Stimulated activated CD8-positive, alpha-beta memory T cell treated with anti-CD3 and anti-CD28 coated beads, Interleukin-15, amount 100 ng/mL, for 24 hours (primary cell): ENCODE data around the gene C1orf116.
"Not testable (repeated sequence)": the region's sequence is repeated elsewhere in the genome, so short reads cannot be mapped to it uniquely, and the experiment has no call there.

ENCODE experiments used
- DNase-seq: peaks from one replicate; pipeline ENCODE4 v3.0.0-alpha.2; 2020; ENCODE audit warnings: low read depth

C1orf116 gene

DNA sequence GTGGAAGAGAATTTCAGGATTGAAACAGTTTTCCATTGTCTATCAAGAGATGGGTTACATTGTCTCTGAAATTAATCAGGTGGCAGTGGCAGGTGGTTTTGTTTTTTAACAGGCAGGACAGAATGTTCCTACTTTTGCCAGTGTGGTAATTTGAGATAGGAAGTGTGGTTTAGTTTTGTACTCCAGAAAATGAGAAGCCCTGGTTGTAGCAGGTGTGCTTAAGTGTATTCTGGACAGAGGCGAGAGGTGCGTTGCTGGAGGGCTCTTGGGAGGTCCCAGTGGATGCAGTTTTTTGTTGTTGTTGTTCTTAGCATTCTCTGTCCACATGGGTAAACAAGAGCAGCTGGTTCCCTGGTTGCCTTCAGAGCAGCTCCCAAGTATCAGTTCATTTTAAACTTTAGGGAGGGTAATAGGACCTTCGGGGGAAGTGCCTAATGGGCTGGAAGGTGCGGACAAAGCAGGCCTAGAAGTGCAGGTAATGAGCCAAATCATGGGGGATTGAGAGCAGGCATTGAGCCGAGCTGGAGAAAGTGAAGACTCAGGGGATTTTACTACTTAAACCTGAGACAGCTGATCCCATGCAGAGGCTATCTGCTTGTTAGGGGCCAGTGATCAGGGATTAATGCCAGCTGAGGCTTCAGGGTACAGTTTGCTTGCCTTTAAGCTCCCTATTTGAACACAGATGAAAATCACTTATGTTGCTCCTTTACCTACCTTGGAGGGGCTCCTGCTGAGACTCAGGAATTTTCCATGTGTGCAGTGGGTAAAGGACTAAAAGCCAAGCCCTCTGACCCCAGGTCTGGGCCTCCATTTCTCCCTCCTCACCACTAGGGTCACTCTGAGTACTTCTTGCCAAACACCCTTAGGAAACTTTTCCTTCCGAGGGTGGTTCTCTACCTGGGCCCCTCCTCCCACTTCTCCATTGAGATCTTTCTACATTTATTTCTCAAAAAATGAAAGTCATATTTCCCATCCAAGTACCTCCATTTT is 26.6 kb upstream of the C1orf116 start:
- DNase-seq = no peak

DNA sequence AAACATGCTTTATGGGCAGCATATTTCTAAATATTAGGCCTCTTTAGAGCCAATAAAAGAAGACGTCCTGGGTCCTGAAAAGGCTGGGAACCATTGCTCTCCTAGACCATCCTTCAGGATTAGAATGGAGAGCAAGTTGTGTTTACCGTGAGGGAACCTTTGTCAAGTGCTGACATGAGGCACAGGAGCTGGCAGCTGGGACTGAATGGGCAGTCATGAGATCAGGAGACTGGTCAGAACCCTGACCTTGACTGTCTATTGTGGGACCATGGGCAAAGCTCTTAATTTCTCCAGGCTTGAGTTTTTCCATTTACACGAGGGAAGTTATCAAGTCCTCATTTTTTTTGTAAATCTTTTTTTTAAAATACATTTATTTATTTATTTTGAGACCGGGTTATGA is 25.7 kb upstream of the C1orf116 start:
- no peak for DNase-seq

DNA sequence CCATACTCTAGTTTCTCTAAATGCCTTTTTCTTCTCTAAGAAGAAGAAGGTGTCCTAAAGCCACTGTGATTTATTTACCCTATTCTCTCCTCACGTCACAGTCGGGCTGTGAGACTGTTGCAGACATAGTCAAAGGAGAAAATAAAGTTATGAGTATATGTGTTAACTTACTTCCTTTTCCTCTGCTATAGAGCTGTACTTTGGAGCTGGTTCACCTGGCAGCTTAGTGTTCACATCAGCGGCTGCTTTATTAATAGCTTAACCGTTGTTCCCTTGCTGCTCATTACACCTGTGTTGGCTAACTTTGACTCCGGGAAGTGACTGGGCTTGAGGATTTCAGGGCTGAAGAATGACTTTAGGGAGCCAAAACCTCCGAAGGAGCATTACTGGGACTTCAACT is 24.1 kb upstream of the C1orf116 start:
- no peak for DNase-seq

DNA sequence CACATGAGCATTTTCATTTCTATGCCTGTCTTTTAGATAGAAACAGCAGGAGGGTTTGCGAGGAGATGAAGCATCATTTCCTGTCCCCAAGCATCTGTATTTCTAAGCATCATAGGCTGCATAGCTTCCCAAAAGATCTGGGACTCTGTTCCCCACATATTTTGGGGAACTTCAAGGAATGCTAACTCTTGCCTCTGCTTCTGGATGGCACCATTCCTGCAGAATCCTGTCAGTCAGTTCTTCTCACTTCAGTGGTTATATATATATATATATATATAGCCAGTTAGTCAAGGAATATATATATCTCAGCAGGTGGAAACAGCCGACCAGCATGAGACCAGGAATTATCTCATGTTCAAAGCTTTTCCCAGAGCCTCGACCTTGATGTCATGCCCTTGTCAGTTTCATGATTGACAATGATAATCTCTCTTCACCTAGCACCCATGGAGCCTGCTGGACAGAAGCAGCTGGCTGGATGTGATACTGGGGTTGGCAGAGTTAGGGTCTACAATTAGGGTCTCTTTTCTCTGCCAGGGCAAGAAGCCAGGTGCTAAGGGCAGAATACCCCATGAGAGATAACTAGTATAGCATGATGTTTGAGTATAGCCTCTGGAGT is 22.9 kb upstream of the C1orf116 start:
- no peak for DNase-seq

DNA sequence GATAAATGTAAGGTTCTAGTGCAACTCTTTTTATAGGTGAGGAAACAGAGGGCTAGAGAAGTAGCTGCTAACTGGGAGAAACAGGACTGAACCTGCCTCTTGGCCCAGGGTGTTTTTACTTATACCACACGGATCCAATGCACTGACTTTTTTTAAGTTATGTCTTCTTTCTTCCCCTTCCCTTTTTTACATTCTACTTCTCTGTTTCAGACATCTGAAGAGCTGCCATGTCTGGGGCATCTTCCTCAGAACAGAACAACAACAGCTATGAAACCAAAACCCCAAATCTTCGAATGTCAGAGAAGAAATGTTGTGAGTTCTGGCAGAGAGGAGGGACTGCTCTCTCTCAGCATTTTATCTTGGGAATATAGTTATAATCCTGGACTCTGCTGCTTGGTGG is 21.9 kb upstream of the C1orf116 start:
- DNase-seq = no peak

DNA sequence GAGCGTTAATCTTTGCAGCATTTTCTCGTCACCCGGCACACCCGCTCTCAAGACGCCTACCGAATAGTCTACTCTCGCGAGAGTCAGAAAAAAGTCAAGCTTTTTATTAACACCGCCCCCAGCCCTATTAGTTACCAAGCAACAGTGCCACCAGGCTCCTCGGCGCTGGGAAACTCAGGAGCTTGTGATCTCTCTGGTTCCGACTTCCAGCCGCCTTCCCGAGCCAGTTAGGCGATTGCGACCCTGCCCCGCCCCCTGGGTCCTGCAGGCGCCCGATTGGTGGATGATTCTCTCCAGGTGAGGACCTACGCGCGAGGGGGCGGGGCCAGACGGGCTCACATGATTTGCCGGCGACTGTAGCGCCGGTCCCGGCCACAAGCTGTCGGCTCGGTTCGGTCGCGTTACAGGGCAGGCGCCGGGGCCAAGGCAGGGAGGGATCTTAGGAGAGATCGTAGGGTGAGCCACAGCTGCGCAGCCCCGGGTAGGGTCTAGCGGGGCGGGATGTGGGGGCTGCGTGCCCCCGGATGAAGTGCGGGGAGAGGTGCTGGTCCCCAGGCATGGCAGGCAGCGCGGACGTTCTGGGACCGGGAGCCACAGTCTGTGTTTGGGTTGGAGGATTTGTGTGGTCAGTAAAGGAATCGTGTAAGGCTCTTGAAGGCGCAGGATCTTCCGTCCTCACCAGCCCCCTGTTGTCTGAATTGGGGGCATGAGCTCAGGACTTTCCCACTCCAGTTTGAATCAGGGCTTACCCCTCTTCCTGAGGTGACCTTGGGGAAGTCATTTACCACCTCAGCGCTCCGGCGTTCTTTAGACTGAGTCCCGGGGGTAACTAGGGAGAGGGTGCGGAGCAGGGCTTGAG is 20.6 kb upstream of the C1orf116 start, which contains the start of gene PFKFB2:
Gene PFKFB2, plus strand, starts transcription at position 365 of the 859 bp plus-strand sequence. CDS start 1,443 bp downstream, outside the sequence.
- peak; percentile 75 for DNase-seq

DNA sequence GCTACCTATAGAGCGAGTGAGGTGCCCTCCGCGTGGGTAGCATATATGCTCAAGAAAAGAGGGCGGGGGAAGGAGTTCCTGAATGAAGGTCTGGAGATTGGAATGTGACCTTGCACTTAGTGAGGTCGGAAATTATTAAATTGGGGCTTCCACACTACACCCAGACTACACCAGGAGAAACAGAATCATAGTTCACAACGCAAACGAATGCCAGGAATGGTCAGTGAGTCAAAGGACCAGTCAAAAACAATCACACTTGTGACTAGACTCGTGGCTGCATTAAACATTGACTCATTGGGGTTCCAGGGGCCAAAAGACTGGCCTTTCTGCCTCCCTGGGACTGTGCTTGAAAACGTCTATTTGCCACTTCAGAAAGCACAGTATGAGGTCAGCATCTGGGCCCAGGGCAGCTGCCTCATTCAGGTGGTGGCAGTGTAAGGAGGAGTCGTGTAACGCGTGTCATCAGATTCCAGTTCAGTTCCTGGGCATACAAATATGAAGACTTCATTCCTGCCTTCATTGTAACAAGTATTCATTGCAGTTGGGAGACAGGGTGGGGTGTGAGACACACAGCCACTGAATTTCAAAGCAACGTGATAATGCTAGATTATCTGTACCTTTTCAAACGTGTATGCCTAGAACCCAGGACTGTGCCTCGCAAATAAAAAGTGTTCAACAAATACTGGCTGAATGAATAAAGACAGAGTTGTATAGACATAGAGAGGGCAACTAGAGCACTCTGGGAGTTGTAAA is 18.8 kb upstream of the C1orf116 start, which contains the start of gene YOD1:
Gene YOD1, minus strand, starts transcription at position 18 of the 753 bp plus-strand sequence. CDS start 178 bp downstream, outside the sequence.
- no peak for DNase-seq

DNA sequence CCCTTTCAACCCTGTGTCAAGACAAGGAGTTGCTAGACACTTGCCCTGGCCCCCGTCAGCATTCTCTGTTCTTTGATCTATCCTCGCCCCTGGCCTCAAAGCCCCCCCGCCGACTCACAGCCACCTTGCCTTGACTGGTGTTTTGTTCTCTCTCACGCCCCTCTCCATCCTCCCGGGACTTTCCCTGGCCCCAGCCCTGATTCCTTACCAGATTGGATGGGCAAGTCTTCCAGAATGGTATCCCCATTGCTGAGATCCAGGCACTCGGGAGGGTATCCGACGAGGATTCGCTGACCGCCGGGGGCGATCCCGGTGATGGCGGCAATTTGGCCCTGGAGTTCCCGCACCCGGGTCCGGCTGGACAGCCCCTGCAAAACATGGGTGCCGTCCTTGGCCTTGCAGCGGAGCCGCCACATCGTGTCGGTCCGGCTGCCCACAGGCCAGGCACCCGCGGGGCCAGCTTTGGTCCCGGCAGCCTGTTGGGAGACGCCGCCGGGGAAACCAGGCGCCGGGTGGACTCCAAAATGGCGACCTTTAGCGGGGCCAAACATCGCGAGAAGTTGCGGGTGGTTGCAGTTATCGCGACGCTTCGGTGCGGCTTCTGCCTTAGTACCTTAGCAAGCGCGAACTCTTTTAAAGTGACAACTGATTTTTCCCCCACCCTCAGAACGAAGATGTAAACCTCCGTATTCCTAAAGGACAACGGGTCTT is 18.1 kb upstream of the C1orf116 start:
- DNase-seq = peak; percentile 72

DNA sequence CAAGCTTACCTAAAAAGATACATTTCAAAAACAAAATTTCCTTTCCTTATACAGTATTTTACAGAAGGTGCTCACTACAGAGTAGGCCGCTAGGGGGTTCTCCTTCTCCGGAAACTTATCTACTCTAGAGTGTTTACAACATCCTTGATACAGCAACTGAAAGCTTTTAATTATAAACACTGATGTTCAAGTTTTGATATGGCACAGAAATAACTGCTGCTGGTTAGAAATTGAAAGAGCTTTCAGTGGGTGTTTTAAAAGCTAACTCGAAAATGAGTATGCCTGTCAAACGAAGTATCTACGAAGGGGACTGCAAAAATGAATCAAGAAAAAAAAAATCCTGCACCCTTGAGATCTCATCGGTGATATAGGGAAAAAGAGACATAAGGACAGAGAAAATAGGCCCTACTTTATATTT is 17.4 kb upstream of the C1orf116 start:
- no peak for DNase-seq

DNA sequence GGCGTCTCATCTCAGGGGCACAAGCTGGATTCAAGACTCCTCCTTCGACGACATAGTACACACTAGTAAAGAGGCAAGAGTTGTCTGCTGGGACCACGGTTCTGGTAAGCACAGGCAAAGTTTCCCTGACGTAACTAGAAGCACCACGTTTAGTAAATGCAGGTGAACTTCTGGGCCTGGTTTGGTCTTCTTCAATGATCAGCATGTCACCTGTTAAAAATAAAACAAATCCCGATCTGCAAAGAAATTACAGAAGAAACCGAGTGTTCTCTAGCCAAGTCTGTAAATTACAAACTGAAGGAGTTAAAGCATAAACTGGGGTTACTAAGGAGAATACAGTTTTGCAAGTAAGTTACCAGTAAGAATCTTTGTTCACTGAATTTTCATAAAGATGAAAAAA is 17.0 kb upstream of the C1orf116 start:
- no peak for DNase-seq

DNA sequence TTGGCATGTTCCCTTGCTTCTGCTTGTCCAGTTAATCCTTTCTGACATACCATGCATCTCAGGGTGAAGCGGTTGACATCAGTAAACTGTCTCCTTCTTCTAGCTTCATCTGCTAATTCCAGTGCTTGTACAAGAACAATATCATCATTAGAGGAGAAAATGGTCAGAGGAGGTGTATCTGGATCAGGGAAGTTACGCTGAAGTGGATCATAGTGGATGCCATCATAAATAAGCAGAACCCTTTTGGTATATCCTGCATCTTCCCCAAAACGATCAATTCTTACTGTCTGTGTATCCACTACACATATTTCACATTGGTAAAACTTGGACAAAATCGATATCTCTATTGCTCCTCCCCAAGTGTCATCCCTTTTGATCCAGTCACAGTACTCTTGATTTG is 16.5 kb upstream of the C1orf116 start:
- no peak for DNase-seq

DNA sequence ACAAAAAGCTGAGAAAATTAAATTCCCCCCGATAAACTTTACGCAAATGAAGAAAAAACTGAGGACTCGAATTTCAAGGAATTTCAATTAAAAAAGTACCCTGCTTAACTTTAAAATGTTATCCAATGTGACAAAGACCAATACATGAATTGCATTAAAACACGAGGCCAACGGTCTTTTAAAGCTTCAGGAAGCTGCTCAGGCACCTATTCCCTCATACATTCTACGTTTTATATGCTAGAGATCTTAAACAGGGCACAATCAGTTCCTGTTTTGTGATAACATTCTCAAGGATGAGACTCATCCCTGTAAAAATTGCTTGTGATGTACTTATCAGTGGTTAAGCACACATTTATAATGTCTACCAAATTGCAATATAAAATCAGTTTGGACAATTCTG is 15.5 kb upstream of the C1orf116 start:
- no peak for DNase-seq

DNA sequence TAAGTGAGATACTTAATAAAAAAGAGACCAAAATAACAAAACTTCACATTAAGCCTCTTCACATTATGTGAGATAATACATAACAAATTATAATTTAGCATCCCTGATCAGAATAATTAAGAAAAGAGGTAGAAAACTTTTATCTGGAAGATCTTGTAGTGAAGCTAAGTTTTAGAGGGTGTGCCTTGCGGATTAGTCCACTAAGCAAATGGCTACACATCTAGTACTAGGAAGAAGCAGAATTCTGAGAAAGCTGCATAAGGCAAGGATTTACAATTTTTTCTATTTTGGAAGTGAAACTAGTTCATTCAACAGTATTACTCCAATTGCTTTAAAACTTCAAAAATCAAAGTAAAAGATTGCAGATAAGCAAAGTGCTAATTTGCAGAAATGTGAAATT is 14.9 kb upstream of the C1orf116 start:
- no peak for DNase-seq

DNA sequence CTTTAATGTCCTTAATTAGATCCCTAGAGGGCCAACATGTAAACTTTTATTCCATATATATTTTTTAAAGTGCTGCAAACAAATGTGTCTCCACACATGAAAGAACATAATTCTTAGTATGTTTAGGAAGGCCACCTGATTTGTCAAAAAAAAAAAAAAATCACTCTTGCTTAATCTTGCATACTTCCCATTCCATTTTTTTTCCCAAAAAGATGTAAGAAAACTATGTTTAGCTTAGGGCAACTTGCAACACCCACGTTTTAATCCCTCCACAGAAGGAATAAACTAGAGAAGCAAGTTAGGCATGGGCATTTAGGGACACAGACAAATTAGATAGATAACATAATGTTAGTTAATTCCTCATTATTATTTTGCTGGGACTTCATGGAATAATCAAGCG is 12.9 kb upstream of the C1orf116 start:
- DNase-seq = no peak

DNA sequence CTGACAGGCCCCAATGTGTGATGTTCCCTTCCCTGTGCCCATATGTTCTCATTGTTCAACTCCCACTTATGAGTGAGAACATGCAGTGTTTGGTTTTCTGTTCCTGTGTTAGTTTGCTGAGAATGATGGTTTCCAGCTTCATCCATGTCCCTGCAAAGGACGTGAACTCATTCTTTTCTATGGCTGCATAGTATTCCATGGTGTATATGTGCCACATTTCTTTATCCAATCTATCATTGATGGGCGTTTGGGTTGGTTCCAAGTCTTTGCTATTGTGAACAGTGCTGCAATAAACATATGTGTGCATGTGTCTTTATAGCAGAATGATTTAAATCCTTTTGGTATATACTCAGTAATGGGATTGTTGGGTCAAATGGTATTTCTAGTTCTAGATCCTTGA is 8.8 kb upstream of the C1orf116 start:
- not testable (repeated sequence) for DNase-seq

DNA sequence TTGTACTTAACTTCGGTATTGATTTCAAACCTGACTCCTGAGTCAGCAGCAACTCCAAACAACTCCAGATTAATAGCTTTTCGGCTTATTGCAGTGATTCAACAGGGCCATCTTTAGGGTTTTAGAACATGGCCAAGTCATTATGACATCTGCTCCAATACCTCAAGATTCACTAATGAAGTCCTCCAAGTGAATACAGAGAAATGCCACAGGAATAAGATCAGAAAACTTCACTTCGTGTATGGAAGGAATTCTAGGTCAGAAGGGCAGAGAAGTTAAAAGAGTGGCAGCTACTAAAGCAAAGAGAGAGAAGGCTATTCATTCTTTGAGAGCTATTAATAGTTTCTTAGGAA is 7.6 kb upstream of the C1orf116 start:
- DNase-seq = no peak

DNA sequence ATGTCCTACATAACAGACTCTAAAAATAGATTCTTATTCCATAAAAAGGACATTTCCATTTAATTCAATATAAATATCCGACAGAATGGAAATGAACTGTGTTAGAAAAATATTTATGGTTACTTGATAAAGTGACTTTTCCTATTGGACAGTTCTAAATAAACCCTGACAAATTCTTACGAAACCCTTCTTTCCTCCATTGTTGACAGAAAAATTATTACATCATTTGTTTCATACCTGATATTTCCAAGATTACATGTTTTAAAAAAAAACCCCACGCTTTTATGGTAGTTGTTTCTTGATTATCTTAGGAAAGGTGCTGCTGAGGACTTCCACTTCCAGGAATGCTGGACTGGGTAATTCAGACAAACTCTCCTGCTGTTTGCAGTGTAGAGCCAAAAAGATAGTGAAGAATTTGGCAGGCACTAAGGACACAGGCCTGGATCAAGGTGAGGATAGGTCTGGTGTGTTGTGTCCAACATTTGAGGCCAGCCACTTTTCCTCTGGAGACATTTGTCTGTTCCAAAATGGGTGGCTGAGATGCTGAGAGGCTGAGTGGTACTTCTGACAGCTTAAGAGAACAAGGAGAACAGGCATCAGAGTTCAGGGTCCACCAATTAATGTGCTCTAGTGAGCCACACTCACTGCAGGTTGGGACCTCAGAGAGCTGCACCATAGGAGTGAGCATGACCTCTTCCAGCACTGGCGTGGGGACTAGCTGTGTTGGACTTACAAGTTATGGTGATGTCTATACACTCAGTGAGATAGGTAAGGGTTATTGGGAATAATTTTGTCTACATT is 7.0 kb upstream of the C1orf116 start:
- no peak for DNase-seq

DNA sequence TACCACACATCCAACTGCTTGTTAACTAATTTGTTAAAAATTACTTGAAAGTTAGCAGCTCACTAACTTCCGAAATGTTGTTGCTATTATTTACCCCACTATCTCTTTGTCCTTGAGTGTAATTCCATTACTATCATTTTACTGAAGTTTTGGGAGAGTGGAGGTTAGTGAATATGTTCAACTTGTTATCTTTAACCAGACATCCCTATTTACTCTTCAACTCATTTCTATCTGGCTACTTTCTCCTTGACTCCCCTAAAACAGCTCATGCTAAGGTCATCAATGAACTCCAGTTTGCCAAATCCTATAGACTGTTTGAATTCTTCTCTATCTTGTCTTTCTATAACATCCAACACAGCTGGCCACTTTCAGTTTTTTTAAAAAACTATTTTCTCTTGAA is 4.3 kb upstream of the C1orf116 start:
- DNase-seq = no peak

DNA sequence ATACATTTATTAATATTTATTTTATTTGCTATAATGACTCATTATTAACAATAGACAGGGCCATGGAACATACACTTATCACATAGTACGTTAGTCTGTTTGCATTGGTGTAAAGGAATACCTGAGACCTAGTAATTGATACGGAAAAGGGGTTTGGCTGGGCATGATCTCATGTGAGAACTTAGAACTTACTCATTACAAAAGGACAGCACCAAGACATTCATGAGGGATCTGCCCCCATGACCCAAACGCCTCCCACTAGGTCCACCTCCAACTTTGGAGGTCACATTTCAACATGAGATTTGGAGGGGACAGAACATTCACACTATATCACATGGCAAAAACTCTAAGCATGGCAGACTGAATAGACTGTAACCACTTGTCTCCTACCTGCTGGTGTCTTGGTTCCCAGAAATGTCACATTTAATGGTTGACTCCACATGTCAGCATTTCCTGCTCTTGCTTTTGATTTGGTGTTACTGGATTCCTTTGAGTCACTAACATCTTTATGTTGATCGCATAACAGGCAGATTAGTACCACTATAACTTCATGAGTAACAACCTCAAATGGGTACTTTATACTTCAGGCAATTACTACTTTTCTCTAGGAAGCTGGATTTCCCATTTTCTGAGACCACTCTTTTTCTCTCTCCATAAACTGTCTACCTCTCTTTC is 3.5 kb upstream of the C1orf116 start:
- no peak for DNase-seq
